IPS DF 4.7 (cell line): ENCODE data around the gene KIF2A.
"Not testable (repeated sequence)": the region's sequence is repeated elsewhere in the genome, so short reads cannot be mapped to it uniquely, and the experiment has no call there.

Experiments
- DNase-seq: peaks from one replicate; pipeline ENCODE4 v3.0.0-alpha.2; 2013; ENCODE audit warnings: low spot score; ENCODE audit errors: extremely low read depth

The KIF2A gene

GRCh38 chr5:62291829-62292228 is 14.2 kb upstream of the KIF2A start:
- not testable (repeated sequence) for DNase-seq

- DNase-seq = no peak
Observed at GRCh38 chr5:62296998-62297397, 9.0 kb upstream of the KIF2A start.

GRCh38 chr5:62298118-62298517 is 7.9 kb upstream of the KIF2A start:
- DNase-seq = no peak

- no peak for DNase-seq
Observed at GRCh38 chr5:62299101-62299500, 6.9 kb upstream of the KIF2A start.

- no peak for DNase-seq
Observed at GRCh38 chr5:62299600-62299999, 6.4 kb upstream of the KIF2A start.

GRCh38 chr5:62305358-62305714 is 670 bp upstream of the KIF2A start:
- no peak for DNase-seq

- DNase-seq = no peak
Observed at GRCh38 chr5:62306323-62306895, 403 bp downstream of the KIF2A start.

GRCh38 chr5:62306896-62307689 is 1.1 kb downstream of the KIF2A start:
- no peak for DNase-seq

- no peak for DNase-seq
Observed at GRCh38 chr5:62308439-62308838, 2.4 kb downstream of the KIF2A start.

GRCh38 chr5:62309107-62309506 is 3.1 kb downstream of the KIF2A start:
- no peak for DNase-seq

GRCh38 chr5:62310426-62311143 is 4.6 kb downstream of the KIF2A start:
- no peak for DNase-seq

GRCh38 chr5:62312036-62312435 is 6.0 kb downstream of the KIF2A start:
- no peak for DNase-seq

- DNase-seq = no peak
Observed at GRCh38 chr5:62312674-62313073, 6.7 kb downstream of the KIF2A start.

- no peak for DNase-seq
Observed at GRCh38 chr5:62314213-62314830, 8.3 kb downstream of the KIF2A start.

- DNase-seq = no peak
Observed at GRCh38 chr5:62315376-62316175, 9.6 kb downstream of the KIF2A start.

GRCh38 chr5:62316176-62316502 is 10.1 kb downstream of the KIF2A start:
- DNase-seq = no peak

GRCh38 chr5:62317810-62318209 is 11.8 kb downstream of the KIF2A start:
- DNase-seq = no peak

- DNase-seq = no peak
Observed at GRCh38 chr5:62322484-62322883, 16.5 kb downstream of the KIF2A start.

GRCh38 chr5:62326302-62326701 is 20.3 kb downstream of the KIF2A start:
- no peak for DNase-seq

GRCh38 chr5:62326702-62327101 is 20.7 kb downstream of the KIF2A start:
- DNase-seq = no peak
